KMS-11 (cell line): ENCODE measurements around the gene SDHA.
"Not testable (repeated sequence)": the region's sequence is repeated elsewhere in the genome, so short reads cannot be mapped to it uniquely, and the experiment has no call there.

Experiments
- H2AFZ ChIP-seq: fragments of 200-600 bp; sonication (generic); 2 replicates; pipeline ENCODE4 v1.6.1; 2016; ENCODE audit warnings: antibody characterized with exemption, mixed run types, low read depth
- H3K27ac ChIP-seq: fragments of 200-600 bp; sonication (generic); 2 replicates; pipeline ENCODE4 v1.6.1; 2016; ENCODE audit warnings: mild to moderate bottlenecking, mixed run types
- H3K27me3 ChIP-seq: fragments of 200-600 bp; sonication (generic); 2 replicates; pipeline ENCODE4 v1.6.1; 2017; ENCODE audit warnings: mild to moderate bottlenecking, low read depth, mixed run types, moderate library complexity; ENCODE audit not compliant: insufficient read depth
- H3K36me3 ChIP-seq: fragments of 200-600 bp; sonication (generic); 2 replicates; pipeline ENCODE4 v1.6.1; 2017; ENCODE audit warnings: mild to moderate bottlenecking, mixed run types; ENCODE audit not compliant: insufficient read depth
- H3K4me1 ChIP-seq: fragments of 200-600 bp; sonication (generic); 2 replicates; pipeline ENCODE4 v1.6.1; 2016; ENCODE audit warnings: mild to moderate bottlenecking, low read depth, mixed run types; ENCODE audit not compliant: poor library complexity, severe bottlenecking
- H3K4me2 ChIP-seq: fragments of 200-600 bp; sonication (generic); 2 replicates; pipeline ENCODE4 v1.7.0; 2016; ENCODE audit warnings: mild to moderate bottlenecking, mixed run types
- H3K4me3 ChIP-seq: fragments of 200-600 bp; sonication (generic); IDR thresholded peaks from 2 replicates; pipeline ENCODE4 v1.6.1; 2017; ENCODE audit warnings: low read depth, low read length, mixed read lengths; ENCODE audit not compliant: insufficient read depth
- H3K79me2 ChIP-seq: fragments of 200-600 bp; sonication (generic); 2 replicates; pipeline ENCODE4 v1.6.1; 2016; ENCODE audit warnings: low read depth, mixed run types; ENCODE audit not compliant: insufficient read depth
- H3K9ac ChIP-seq: fragments of 200-600 bp; sonication (generic); 2 replicates; pipeline ENCODE4 v1.6.1; 2016; ENCODE audit warnings: mild to moderate bottlenecking, mixed run types
- H4K20me1 ChIP-seq: fragments of 200-600 bp; sonication (generic); 2 replicates; pipeline ENCODE4 v1.6.1; 2016; ENCODE audit warnings: mild to moderate bottlenecking, mixed run types; ENCODE audit not compliant: insufficient read depth
- CTCF ChIP-seq: fragments of 200-600 bp; sonication (generic); conservative IDR thresholded peaks from 2 replicates; pipeline ENCODE4 v1.6.1; 2017; ENCODE audit warnings: low read depth, mild to moderate bottlenecking, antibody characterized with exemption, low read length, moderate library complexity, mixed read lengths

SDHA gene

GRCh38 chr5:245717-246116, 27.6 kb downstream of the SDHA start:
- H3K36me3 ChIP-seq = peaks cover 33% of the 10 kb centered on the region; the same call in 1 of the 2 replicates
- H3K4me3 ChIP-seq, H3K4me2 ChIP-seq, H2AFZ ChIP-seq, H3K79me2 ChIP-seq, H4K20me1 ChIP-seq, H3K9ac ChIP-seq, H3K27me3 ChIP-seq, H3K27ac ChIP-seq, H3K4me1 ChIP-seq: not testable (repeated sequence)

GRCh38 chr5:250396-250795, 32.3 kb downstream of the SDHA start:
- H3K36me3 ChIP-seq = peaks cover 28% of the 10 kb centered on the region; the same call in 1 of the 2 replicates
- H3K79me2 ChIP-seq, H3K9ac ChIP-seq, H4K20me1 ChIP-seq, H3K4me1 ChIP-seq, H3K27ac ChIP-seq, H3K27me3 ChIP-seq, H2AFZ ChIP-seq, H3K4me3 ChIP-seq, H3K4me2 ChIP-seq: not testable (repeated sequence)

GRCh38 chr5:251016-251415, 32.9 kb downstream of the SDHA start:
- peaks cover 34% of the 10 kb centered on the region; the same call in 1 of the 2 replicates for H3K36me3 ChIP-seq
- not testable (repeated sequence) for H3K4me2 ChIP-seq, H3K9ac ChIP-seq, H3K27ac ChIP-seq, H4K20me1 ChIP-seq, H3K4me1 ChIP-seq, H3K4me3 ChIP-seq, H3K79me2 ChIP-seq, H3K27me3 ChIP-seq, H2AFZ ChIP-seq

- H4K20me1 ChIP-seq, H3K9ac ChIP-seq, H3K4me3 ChIP-seq, H2AFZ ChIP-seq, H3K4me2 ChIP-seq, H3K4me1 ChIP-seq, H3K79me2 ChIP-seq, H3K27ac ChIP-seq, H3K27me3 ChIP-seq: not testable (repeated sequence)
- peaks cover 38% of the 10 kb centered on the region; the same call in 1 of the 2 replicates for H3K36me3 ChIP-seq
These were observed 33.4 kb downstream of the SDHA start for GRCh38 chr5:251538-251937.

DNA sequence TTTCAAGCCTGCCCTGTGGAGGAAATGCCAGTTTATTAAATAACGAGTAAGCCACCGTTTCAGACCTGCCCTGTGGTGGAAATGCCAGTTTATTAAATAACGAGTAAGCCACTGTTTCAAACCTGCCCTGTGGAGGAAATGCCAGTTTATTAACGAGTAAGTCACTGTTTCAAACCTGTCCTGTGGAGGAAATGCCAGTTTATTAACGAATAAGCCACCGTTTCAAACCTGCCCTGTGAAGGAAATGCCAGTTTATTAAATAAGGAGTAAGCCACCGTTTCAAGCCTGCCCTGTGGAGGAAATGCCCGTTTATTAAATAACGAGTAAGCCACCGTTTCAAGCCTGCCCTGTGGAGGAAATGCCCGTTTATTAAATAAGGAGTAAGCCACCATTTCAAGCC, 33.9 kb downstream of the SDHA start:
- H3K4me3 ChIP-seq, H4K20me1 ChIP-seq, H3K9ac ChIP-seq, H3K4me2 ChIP-seq, H2AFZ ChIP-seq, H3K27ac ChIP-seq, H3K27me3 ChIP-seq, H3K4me1 ChIP-seq, H3K79me2 ChIP-seq: not testable (repeated sequence)
- H3K36me3 ChIP-seq = peaks cover 42% of the 10 kb centered on the region; the same call in 1 of the 2 replicates

DNA sequence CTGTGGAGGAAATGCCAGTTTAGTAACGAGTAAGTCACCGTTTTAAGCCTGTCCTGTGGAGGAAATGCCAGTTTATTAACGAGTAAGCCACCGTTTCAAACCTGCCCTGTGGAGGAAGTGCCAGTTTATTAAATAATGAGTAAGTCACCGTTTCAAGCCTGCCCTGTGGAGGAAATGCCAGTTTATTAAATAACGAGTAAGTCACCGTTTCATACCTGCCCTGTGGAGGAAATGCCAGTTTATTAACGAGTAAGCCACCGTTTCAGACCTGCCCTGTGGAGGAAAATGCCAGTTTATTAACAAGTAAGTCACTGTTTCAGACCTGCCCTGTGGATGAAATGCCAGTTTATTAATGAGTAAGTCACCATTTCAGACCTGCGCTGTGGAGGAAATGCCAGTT, 34.4 kb downstream of the SDHA start:
- Histone ChIP-seq H3K4me2 (no peak overlapping the region), H4K20me1 (no peaks in the 10 kb centered on the region), H3K27ac (no peak overlapping the region), H3K27me3 (no peaks in the 10 kb centered on the region), H3K79me2 (no peaks in the 10 kb centered on the region), H3K4me1 (no peaks in the 10 kb centered on the region), H3K36me3 (peaks cover 47% of the 10 kb centered on the region; the same call in 1 of the 2 replicates), H2AFZ (no peak overlapping the region), H3K9ac (no peak overlapping the region), H3K4me3 (no peak overlapping the region)
- no peak for TF ChIP-seq CTCF

- H3K27me3 ChIP-seq, H4K20me1 ChIP-seq, H3K4me3 ChIP-seq, H3K4me2 ChIP-seq, H3K9ac ChIP-seq, H3K4me1 ChIP-seq, H3K79me2 ChIP-seq, H3K27ac ChIP-seq, H2AFZ ChIP-seq: not testable (repeated sequence)
- H3K36me3 ChIP-seq = peaks cover 29% of the 10 kb centered on the region; the same call in 1 of the 2 replicates
These were observed 36.2 kb downstream of the SDHA start for GRCh38 chr5:254322-254721.

- not testable (repeated sequence) for H3K4me1 ChIP-seq, H3K27ac ChIP-seq, H3K79me2 ChIP-seq, H3K4me3 ChIP-seq, H3K9ac ChIP-seq, H4K20me1 ChIP-seq, H3K4me2 ChIP-seq, H3K27me3 ChIP-seq, H2AFZ ChIP-seq
- peaks cover 29% of the 10 kb centered on the region; the same call in 1 of the 2 replicates for H3K36me3 ChIP-seq
These were observed 37.0 kb downstream of the SDHA start for GRCh38 chr5:255116-255515.

GRCh38 chr5:256347-256746, 38.2 kb downstream of the SDHA start:
- not testable (repeated sequence) for H3K9ac ChIP-seq, H4K20me1 ChIP-seq, H3K27me3 ChIP-seq, H3K4me2 ChIP-seq, H3K4me1 ChIP-seq, H3K4me3 ChIP-seq, H3K79me2 ChIP-seq, H3K27ac ChIP-seq, H2AFZ ChIP-seq
- H3K36me3 ChIP-seq = peaks cover 28% of the 10 kb centered on the region; the same call in 1 of the 2 replicates
